Measurements from ENCODE around the gene ST6GALNAC5. TPM values are rescaled to one million over a fixed set of nuclear protein-coding genes. Genes with fewer than 3 reads are reported as not detected.

ST6GALNAC5 gene
- total and polyA plus RNA-seq, 3 experiments from 2014 or later: not detected

- no peak for DNase-seq
- no peaks in the 10 kb centered on the region for H3K36me3 ChIP-seq (ENCODE audit: insufficient read depth, low read length)
- Mint-ChIP-seq H3K36me3 (peaks cover 0 to 3% (median 0%) of the 10 kb centered on the region in 3 donors), H3K9me3 (no peaks in the 10 kb centered on the region), H3K27ac (peak overlapping the region in 1 of 8 donors; percentile 22), H3K4me3 (no peak overlapping the region), H3K27me3 (peaks cover 3 to 4% of the 10 kb centered on the region in 2 donors), H3K4me1 (no peaks in the 10 kb centered on the region)
- no peaks in the 10 kb centered on the region for H3K4me1 ChIP-seq (ENCODE audit: insufficient read depth, low read length)
- no peaks in the 10 kb centered on the region for H3K9me3 ChIP-seq (ENCODE audit: low read length)
- ChIA-PET POLR2A (no interaction called here), CTCF (interaction anchor here (0.5 kb wide), 1 partner anchor 554 kb away, joined by 3 read pairs; no protein-coding TSS in a partner anchor)
- no peaks in the 10 kb centered on the region for H3K27me3 ChIP-seq (ENCODE audit: insufficient read depth, low read length, poor library complexity, severe bottlenecking)
- H3K27ac ChIP-seq (ENCODE audit: low read depth, low read length): no peak overlapping the region
- no peak overlapping the region for H3K4me3 ChIP-seq (ENCODE audit: low read length)
These were observed 200.7 kb downstream of the ST6GALNAC5 start for GRCh38 chr1:77068013-77068412.

GRCh38 chr1:77076759-77077158 lies 209.5 kb downstream of the ST6GALNAC5 start:
- CTCF ChIA-PET: no interaction called here

GRCh38 chr1:77081834-77082233 lies 214.6 kb downstream of the ST6GALNAC5 start:
- Histone ChIP-seq H3K4me1 (ENCODE audit: insufficient read depth, low read length) (no peaks in the 10 kb centered on the region), H3K4me3 (ENCODE audit: low read length) (no peak overlapping the region), H3K27me3 (ENCODE audit: insufficient read depth, low read length, poor library complexity, severe bottlenecking) (no peaks in the 10 kb centered on the region), H3K36me3 (ENCODE audit: insufficient read depth, low read length) (no peaks in the 10 kb centered on the region), H3K27ac (ENCODE audit: low read depth, low read length) (no peak overlapping the region), H3K9me3 (ENCODE audit: low read length) (no peaks in the 10 kb centered on the region)
- POLR2A ChIA-PET: no interaction called here
- CTCF ChIA-PET: no interaction called here
- no peaks in the 10 kb centered on the region for H3K36me3 Mint-ChIP-seq
- DNase-seq: no peak
- H3K27me3 Mint-ChIP-seq: peaks cover 4 to 6% of the 10 kb centered on the region in 2 donors
- no peaks in the 10 kb centered on the region for H3K4me1 Mint-ChIP-seq
- no peak overlapping the region for H3K27ac Mint-ChIP-seq
- H3K4me3 Mint-ChIP-seq: no peak overlapping the region
- no peaks in the 10 kb centered on the region for H3K9me3 Mint-ChIP-seq

More at GRCh38 chr1:77076759-77077158, 209.5 kb downstream of the ST6GALNAC5 start:
- Histone ChIP-seq H3K27me3 (ENCODE audit: insufficient read depth, low read length, poor library complexity, severe bottlenecking) (no peaks in the 10 kb centered on the region), H3K9me3 (ENCODE audit: low read length) (no peaks in the 10 kb centered on the region), H3K4me3 (ENCODE audit: low read length) (no peak overlapping the region), H3K36me3 (ENCODE audit: insufficient read depth, low read length) (no peaks in the 10 kb centered on the region), H3K4me1 (ENCODE audit: insufficient read depth, low read length) (no peaks in the 10 kb centered on the region), H3K27ac (ENCODE audit: low read depth, low read length) (no peak overlapping the region)
- no peaks in the 10 kb centered on the region for H3K36me3 Mint-ChIP-seq
- H3K4me3 Mint-ChIP-seq: no peak overlapping the region
- H3K27ac Mint-ChIP-seq: no peak overlapping the region
- no peaks in the 10 kb centered on the region for H3K9me3 Mint-ChIP-seq
- no peak for DNase-seq
- peaks cover 9 to 22% of the 10 kb centered on the region in 2 donors for H3K27me3 Mint-ChIP-seq
- POLR2A ChIA-PET: no interaction called here
- H3K4me1 Mint-ChIP-seq: no peaks in the 10 kb centered on the region

DNA sequence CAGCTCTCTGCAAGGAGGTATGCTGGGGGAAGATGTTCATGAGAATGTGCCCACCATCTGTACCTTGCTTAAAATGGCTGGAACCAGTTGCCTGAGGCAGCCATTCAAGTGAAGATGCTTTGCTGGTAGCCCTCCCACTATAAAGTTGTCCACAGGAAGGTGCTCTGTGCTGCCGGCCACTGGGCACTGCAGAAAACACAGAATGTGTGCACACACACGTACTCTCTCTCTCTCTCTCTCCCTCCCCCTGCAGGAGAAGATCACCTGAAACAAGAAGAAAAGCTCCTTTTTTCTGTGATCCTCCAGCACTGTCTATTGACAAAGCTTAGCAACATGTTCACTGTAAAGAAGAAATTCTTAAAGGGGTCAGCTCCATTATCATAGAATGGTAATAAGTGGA lies 217.2 kb downstream of the ST6GALNAC5 start:
- no peaks in the 10 kb centered on the region for H3K36me3 Mint-ChIP-seq
- H3K9me3 Mint-ChIP-seq: no peaks in the 10 kb centered on the region
- no peaks in the 10 kb centered on the region for H3K4me1 Mint-ChIP-seq
- Histone ChIP-seq H3K27ac (ENCODE audit: low read depth, low read length) (no peak overlapping the region), H3K36me3 (ENCODE audit: insufficient read depth, low read length) (no peaks in the 10 kb centered on the region), H3K27me3 (ENCODE audit: insufficient read depth, low read length, poor library complexity, severe bottlenecking) (no peaks in the 10 kb centered on the region), H3K9me3 (ENCODE audit: low read length) (no peaks in the 10 kb centered on the region), H3K4me1 (ENCODE audit: insufficient read depth, low read length) (no peaks in the 10 kb centered on the region), H3K4me3 (ENCODE audit: low read length) (no peak overlapping the region)
- ChIA-PET CTCF (no interaction called here), POLR2A (no interaction called here)
- no peak overlapping the region for H3K27ac Mint-ChIP-seq
- H3K27me3 Mint-ChIP-seq: no peaks in the 10 kb centered on the region
- DNase-seq: no peak
- no peak overlapping the region for H3K4me3 Mint-ChIP-seq

DNA sequence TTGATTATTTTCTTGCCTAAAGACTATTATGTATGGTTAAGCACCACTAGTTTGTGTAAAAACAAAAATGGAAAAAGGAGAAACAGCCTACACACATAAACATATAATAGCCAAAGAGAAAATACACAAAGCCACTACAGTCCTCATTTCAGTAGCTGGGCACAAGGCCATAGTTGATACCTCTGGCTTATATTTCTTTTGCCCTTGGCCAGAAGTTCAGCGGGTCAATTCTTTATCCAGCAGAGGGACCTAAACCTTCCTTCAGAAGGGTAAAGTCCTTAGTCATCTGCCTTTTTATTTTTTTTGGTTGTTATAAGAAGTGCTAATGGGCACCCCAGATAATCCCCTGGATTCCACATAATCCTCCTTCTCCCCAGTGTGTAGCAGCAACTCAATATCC lies 217.8 kb downstream of the ST6GALNAC5 start:
- Histone ChIP-seq H3K27me3 (ENCODE audit: insufficient read depth, low read length, poor library complexity, severe bottlenecking) (no peaks in the 10 kb centered on the region), H3K27ac (ENCODE audit: low read depth, low read length) (no peak overlapping the region), H3K36me3 (ENCODE audit: insufficient read depth, low read length) (no peaks in the 10 kb centered on the region), H3K4me1 (ENCODE audit: insufficient read depth, low read length) (no peaks in the 10 kb centered on the region), H3K9me3 (ENCODE audit: low read length) (no peaks in the 10 kb centered on the region), H3K4me3 (ENCODE audit: low read length) (no peak overlapping the region)
- Mint-ChIP-seq H3K4me3 (no peak overlapping the region), H3K27ac (peak overlapping the region in 1 of 8 donors; percentile 15), H3K27me3 (no peaks in the 10 kb centered on the region), H3K4me1 (no peaks in the 10 kb centered on the region), H3K9me3 (no peaks in the 10 kb centered on the region), H3K36me3 (no peaks in the 10 kb centered on the region)
- DNase-seq: no peak
- ChIA-PET CTCF (no interaction called here), POLR2A (no interaction called here)

DNA sequence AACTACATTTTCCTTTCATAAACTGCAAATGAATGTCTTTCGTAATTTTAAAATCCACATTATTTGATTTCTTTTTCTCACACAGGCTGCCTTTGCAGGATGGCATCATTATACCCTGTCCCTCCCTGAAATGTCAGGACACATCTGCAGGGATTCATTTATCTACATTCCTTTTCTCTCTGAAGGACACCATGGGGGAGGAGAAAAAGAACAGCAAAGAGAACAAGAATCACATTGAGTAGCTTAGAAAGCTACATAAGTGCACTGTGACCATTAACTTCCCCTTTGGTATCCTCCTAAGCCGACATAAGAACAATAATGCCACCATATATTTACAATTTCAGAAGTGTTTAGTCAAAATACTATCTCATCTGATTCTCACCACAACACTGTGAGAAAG lies 222.5 kb downstream of the ST6GALNAC5 start:
- ChIA-PET POLR2A (no interaction called here), CTCF (no interaction called here)
- H3K4me3 ChIP-seq (ENCODE audit: low read length): no peak overlapping the region
- H3K27ac ChIP-seq (ENCODE audit: low read depth, low read length): no peak overlapping the region
- Mint-ChIP-seq H3K4me1 (no peaks in the 10 kb centered on the region), H3K4me3 (no peak overlapping the region), H3K27me3 (no peaks in the 10 kb centered on the region), H3K36me3 (peaks cover 0 to 7% (median 5%) of the 10 kb centered on the region in 3 donors), H3K9me3 (no peaks in the 10 kb centered on the region), H3K27ac (no peak overlapping the region)
- H3K4me1 ChIP-seq (ENCODE audit: insufficient read depth, low read length): no peaks in the 10 kb centered on the region
- H3K9me3 ChIP-seq (ENCODE audit: low read length): no peaks in the 10 kb centered on the region
- no peak for DNase-seq
- H3K36me3 ChIP-seq (ENCODE audit: insufficient read depth, low read length): no peaks in the 10 kb centered on the region
- no peaks in the 10 kb centered on the region for H3K27me3 ChIP-seq (ENCODE audit: insufficient read depth, low read length, poor library complexity, severe bottlenecking)

DNA sequence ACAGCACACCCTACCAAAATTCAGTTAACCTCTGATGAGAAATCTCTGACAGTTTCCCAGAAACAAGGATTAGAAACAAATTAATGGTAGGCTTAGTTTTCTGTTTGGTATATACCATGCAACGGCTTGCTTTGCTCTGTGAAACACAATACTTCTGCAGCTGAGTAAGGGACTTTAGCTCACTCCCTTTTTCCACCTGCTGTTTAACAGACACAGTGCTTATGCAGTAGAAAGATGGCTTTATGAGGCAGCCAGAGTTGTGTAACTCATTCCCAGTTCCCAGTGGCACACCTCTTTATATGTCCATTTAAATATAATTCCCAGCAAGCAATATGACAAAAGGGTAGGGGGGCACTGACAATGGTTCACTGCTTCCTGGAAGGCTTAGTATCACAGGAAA lies 228.0 kb downstream of the ST6GALNAC5 start:
- H3K4me1 Mint-ChIP-seq: no peaks in the 10 kb centered on the region
- CTCF ChIA-PET: no interaction called here
- H3K27me3 Mint-ChIP-seq: no peaks in the 10 kb centered on the region
- DNase-seq: no peak
- POLR2A ChIA-PET: no interaction called here
- Histone ChIP-seq H3K4me1 (ENCODE audit: insufficient read depth, low read length) (no peaks in the 10 kb centered on the region), H3K36me3 (ENCODE audit: insufficient read depth, low read length) (no peaks in the 10 kb centered on the region), H3K4me3 (ENCODE audit: low read length) (no peak overlapping the region), H3K27ac (ENCODE audit: low read depth, low read length) (no peak overlapping the region), H3K27me3 (ENCODE audit: insufficient read depth, low read length, poor library complexity, severe bottlenecking) (no peaks in the 10 kb centered on the region), H3K9me3 (ENCODE audit: low read length) (no peaks in the 10 kb centered on the region)
- no peak overlapping the region for H3K4me3 Mint-ChIP-seq
- no peak overlapping the region for H3K27ac Mint-ChIP-seq
- peaks cover 8 to 14% (median 13%) of the 10 kb centered on the region in 3 donors for H3K36me3 Mint-ChIP-seq
- peaks cover 0 to 6% (median 3%) of the 10 kb centered on the region in 5 donors for H3K9me3 Mint-ChIP-seq

GRCh38 chr1:77096496-77097255 lies 229.4 kb downstream of the ST6GALNAC5 start:
- H3K9me3 Mint-ChIP-seq: peaks cover 0 to 6% (median 3%) of the 10 kb centered on the region in 5 donors
- Histone ChIP-seq H3K4me3 (ENCODE audit: low read length) (no peak overlapping the region), H3K4me1 (ENCODE audit: insufficient read depth, low read length) (no peaks in the 10 kb centered on the region), H3K36me3 (ENCODE audit: insufficient read depth, low read length) (no peaks in the 10 kb centered on the region), H3K9me3 (ENCODE audit: low read length) (no peaks in the 10 kb centered on the region), H3K27me3 (ENCODE audit: insufficient read depth, low read length, poor library complexity, severe bottlenecking) (no peaks in the 10 kb centered on the region), H3K27ac (ENCODE audit: low read depth, low read length) (no peak overlapping the region)
- H3K27me3 Mint-ChIP-seq: no peaks in the 10 kb centered on the region
- no peak for DNase-seq
- ChIA-PET CTCF (no interaction called here), POLR2A (no interaction called here)
- no peak overlapping the region for H3K4me3 Mint-ChIP-seq
- peaks cover 3 to 13% (median 9%) of the 10 kb centered on the region in 3 donors for H3K36me3 Mint-ChIP-seq
- no peak overlapping the region for H3K27ac Mint-ChIP-seq
- H3K4me1 Mint-ChIP-seq: no peaks in the 10 kb centered on the region
